A673 (cell line): ENCODE measurements around the gene NRF1. TPM values are rescaled to one million over a fixed set of nuclear protein-coding genes. Genes with fewer than 3 reads are reported as not detected.

ENCODE experiments used
- BruUV-seq: library from RNA; stranded (reverse); fragments of 400-500 nt; replicated peaks from 2 replicates; lab custom pipeline; 2021; lab: Mats Ljungman, UMichigan
- CTCF ChIA-PET: fragments of 300-600 bp; sonication (Branson Sonifier 250); formaldehyde crosslinking; loops from one replicate; lab custom pipeline; 2022; ENCODE audit warnings: antibody characterized with exemption; lab: Charles Lee
- POLR2A ChIA-PET: fragments of 300-600 bp; sonication (Branson Sonifier 250); formaldehyde crosslinking; loops from one replicate; lab custom pipeline; 2022; ENCODE audit warnings: antibody characterized with exemption; ENCODE audit not compliant: low non-redundant PET; lab: Charles Lee
- DNase-seq: peaks from one replicate; pipeline ENCODE4 v3.0.0-alpha.2; 2015; ENCODE audit warnings: low spot score
- H3K27ac ChIP-seq: fragments of 200-600 bp; sonication (generic); 2 replicates; pipeline ENCODE4 v1.5.1; 2016; ENCODE audit warnings: mixed run types, low read depth, mild to moderate bottlenecking, mixed read lengths, antibody characterized with exemption, low read length; ENCODE audit not compliant: poor library complexity, severe bottlenecking
- H3K27me3 ChIP-seq: fragments of 200-600 bp; sonication (generic); replicated peaks from 2 replicates; pipeline ENCODE4 v1.6.1; 2017; ENCODE audit warnings: mixed run types, low read depth, mild to moderate bottlenecking, mixed read lengths, antibody characterized with exemption, low read length; ENCODE audit not compliant: insufficient read depth, poor library complexity
- H3K36me3 ChIP-seq: fragments of 200-600 bp; sonication (generic); 2 replicates; pipeline ENCODE4 v1.6.1; 2016; ENCODE audit warnings: mixed run types, mild to moderate bottlenecking, mixed read lengths, antibody characterized with exemption, low read length; ENCODE audit not compliant: insufficient read depth, poor library complexity, severe bottlenecking
- H3K4me1 ChIP-seq: fragments of 200-600 bp; sonication (generic); 2 replicates; pipeline ENCODE4 v1.6.1; 2017; ENCODE audit warnings: mixed run types, mild to moderate bottlenecking, mixed read lengths, antibody characterized with exemption, low read length; ENCODE audit not compliant: insufficient read depth, poor library complexity, severe bottlenecking
- H3K4me3 ChIP-seq: fragments of 200-600 bp; sonication (generic); 2 replicates; pipeline ENCODE4 v1.5.1; 2016; ENCODE audit warnings: low read depth, mixed run types, mild to moderate bottlenecking, mixed read lengths, low read length; ENCODE audit not compliant: poor library complexity, severe bottlenecking
- H3K9me3 ChIP-seq: fragments of 200-600 bp; sonication (generic); 2 replicates; pipeline ENCODE4 v1.6.1; 2016; ENCODE audit warnings: mixed run types, low read depth, mild to moderate bottlenecking, mixed read lengths, antibody characterized with exemption, low read length; ENCODE audit not compliant: poor library complexity, severe bottlenecking
- EZH2 ChIP-seq: fragments of 200-600 bp; sonication (generic); IDR thresholded peaks from 2 replicates; pipeline ENCODE4 v1.6.1; 2017; ENCODE audit warnings: borderline replicate concordance, low read depth, mild to moderate bottlenecking, mixed read lengths, antibody characterized with exemption, low read length; ENCODE audit not compliant: poor library complexity, severe bottlenecking
- intact Hi-C: fragments of 100-400 bp; cut with micrococcal nuclease; formaldehyde crosslinking; loops from one replicate; pipeline ENCODE4 v1.10.0; 2022; ENCODE audit not compliant: unreplicated experiment
- total RNA-seq: library from RNA; stranded (reverse); gene quantifications from 2 replicates; pipeline ENCODE4 v1.2.3, GENCODE V29; 2021
- TF ChIP-seq, protein P1 (sequence below): fragments of 300-800, 200-600 bp; sonication (generic); conservative IDR thresholded peaks from 2 replicates; pipeline ENCODE4 v1.5.1; 2017; ENCODE audit warnings: low read depth, mild to moderate bottlenecking, antibody characterized with exemption, low read length, moderate library complexity, mixed read lengths

NRF1 gene
- total RNA-seq, 1 experiment from 2014 or later = 30.2 TPM

DNA sequence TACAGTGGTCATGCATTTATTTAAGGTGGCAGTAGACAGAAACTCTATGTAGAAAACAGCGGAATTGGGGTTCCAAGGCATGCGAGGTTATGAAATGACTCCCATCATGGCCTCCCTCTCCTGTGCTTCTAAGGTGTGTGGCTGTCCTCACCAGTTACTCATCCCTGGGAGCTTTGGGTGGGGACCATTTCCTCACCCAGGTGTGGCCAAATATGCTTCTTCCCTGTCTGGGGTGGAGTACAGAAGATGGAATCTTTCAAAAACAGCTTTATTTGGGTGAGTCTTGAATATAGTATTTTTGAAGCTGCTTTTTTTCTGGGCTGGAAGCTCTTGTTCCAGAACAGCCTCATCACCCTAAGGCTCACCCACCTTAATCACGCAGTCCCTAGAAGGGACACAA is 139.0 kb downstream of the NRF1 start:
- H3K4me3 ChIP-seq = no peak overlapping the region
- H3K36me3 ChIP-seq = peaks cover 5% of the 10 kb centered on the region
- POLR2A ChIA-PET = interaction anchor here (0.7 kb wide), 1 partner anchor 530 kb away, joined by 4 read pairs; no protein-coding TSS in a partner anchor
- H3K27ac ChIP-seq = no peak overlapping the region
- no peak for DNase-seq
- intact Hi-C loops = no loop called here
- H3K9me3 ChIP-seq = no peaks in the 10 kb centered on the region
- no peaks in the 10 kb centered on the region for H3K4me1 ChIP-seq
- CTCF ChIA-PET = no interaction called here
- no TSS peak for BruUV-seq
- TF ChIP-seq, protein P1, sequence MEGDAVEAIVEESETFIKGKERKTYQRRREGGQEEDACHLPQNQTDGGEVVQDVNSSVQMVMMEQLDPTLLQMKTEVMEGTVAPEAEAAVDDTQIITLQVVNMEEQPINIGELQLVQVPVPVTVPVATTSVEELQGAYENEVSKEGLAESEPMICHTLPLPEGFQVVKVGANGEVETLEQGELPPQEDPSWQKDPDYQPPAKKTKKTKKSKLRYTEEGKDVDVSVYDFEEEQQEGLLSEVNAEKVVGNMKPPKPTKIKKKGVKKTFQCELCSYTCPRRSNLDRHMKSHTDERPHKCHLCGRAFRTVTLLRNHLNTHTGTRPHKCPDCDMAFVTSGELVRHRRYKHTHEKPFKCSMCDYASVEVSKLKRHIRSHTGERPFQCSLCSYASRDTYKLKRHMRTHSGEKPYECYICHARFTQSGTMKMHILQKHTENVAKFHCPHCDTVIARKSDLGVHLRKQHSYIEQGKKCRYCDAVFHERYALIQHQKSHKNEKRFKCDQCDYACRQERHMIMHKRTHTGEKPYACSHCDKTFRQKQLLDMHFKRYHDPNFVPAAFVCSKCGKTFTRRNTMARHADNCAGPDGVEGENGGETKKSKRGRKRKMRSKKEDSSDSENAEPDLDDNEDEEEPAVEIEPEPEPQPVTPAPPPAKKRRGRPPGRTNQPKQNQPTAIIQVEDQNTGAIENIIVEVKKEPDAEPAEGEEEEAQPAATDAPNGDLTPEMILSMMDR = no peak
- TF ChIP-seq EZH2 = no peak
- H3K27me3 ChIP-seq = no peaks in the 10 kb centered on the region

DNA sequence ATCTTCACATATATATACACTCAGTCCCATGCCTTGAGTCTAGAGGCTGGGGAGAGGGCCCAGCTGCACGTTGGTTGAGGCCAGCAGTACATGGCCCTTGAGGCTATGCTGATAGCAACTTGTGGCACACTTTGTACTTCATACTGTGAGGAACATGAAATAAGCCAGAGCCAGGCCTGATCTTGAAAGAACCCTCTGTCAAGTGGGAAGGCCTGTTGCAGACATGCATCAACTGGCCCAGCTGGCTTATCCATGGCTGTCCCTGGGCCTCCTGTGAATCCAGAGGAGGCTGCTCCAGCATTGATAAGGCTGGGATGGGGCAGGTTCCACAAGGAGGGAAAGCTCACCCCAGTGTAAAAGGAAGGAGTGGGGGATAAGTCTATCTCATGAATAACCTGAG is 140.4 kb downstream of the NRF1 start:
- Histone ChIP-seq H3K27ac (no peak overlapping the region), H3K36me3 (peaks cover 9% of the 10 kb centered on the region), H3K4me1 (no peaks in the 10 kb centered on the region), H3K4me3 (no peak overlapping the region), H3K9me3 (no peaks in the 10 kb centered on the region), H3K27me3 (no peaks in the 10 kb centered on the region)
- no peak for TF ChIP-seq EZH2
- BruUV-seq = no TSS peak
- DNase-seq = no peak
- ChIA-PET CTCF (no interaction called here), POLR2A (no interaction called here)
- intact Hi-C loops = no loop called here

DNA sequence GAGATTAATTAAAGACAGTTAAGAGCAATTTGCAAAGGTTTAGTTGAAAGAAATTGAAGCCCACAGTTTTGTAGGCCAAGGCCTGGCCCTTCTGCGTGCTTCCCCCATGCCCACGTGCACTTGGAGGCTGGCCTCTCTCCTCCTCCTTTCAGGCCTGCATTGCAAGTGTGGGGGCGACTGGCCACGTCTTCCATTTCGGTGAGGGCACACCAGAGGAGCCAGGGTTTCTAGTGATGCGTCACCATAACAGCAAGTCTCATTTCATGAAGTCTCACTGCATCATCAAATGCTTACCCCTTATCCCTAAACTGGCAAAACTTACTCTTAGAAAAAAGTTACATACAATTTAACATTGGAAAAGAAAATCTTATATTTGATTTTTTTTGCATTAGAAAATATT is 141.2 kb downstream of the NRF1 start:
- H3K4me3 ChIP-seq = no peak overlapping the region
- H3K36me3 ChIP-seq = peaks cover 9% of the 10 kb centered on the region
- no peaks in the 10 kb centered on the region for H3K27me3 ChIP-seq
- ChIA-PET CTCF (no interaction called here), POLR2A (no interaction called here)
- no peak for DNase-seq
- intact Hi-C loops = no loop called here
- TF ChIP-seq, protein P1 = no peak
- TF ChIP-seq EZH2 = no peak
- no peak overlapping the region for H3K27ac ChIP-seq
- BruUV-seq = no TSS peak
- no peaks in the 10 kb centered on the region for H3K4me1 ChIP-seq
- no peaks in the 10 kb centered on the region for H3K9me3 ChIP-seq

DNA sequence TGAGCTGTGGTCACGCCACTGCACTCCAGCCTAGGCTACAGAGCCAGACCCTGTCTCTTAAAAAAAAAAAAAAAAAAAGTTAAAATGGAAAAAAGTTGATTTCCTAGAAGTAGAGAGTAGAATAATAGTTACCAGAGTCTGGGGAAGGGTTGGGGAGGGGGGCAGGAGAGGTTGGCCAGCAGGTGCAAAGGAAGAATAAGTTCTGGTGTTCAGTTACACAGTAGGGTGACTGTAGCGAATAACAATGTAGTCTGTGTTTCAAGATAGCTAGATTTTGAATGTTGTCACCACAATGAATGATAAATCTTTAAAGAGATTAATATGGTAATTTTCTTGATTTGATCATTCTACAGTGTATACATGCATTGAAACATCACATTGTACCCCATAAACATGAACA is 142.9 kb downstream of the NRF1 start:
- Histone ChIP-seq H3K9me3 (no peaks in the 10 kb centered on the region), H3K27me3 (no peaks in the 10 kb centered on the region), H3K36me3 (peaks cover 9% of the 10 kb centered on the region), H3K4me1 (no peaks in the 10 kb centered on the region), H3K4me3 (no peak overlapping the region), H3K27ac (no peak overlapping the region)
- no peak for TF ChIP-seq EZH2
- TF ChIP-seq, protein P1 = no peak
- no TSS peak for BruUV-seq
- intact Hi-C loops = no loop called here
- CTCF ChIA-PET = interaction anchor here (0.7 kb wide), 1 partner anchor 34 kb away, joined by 3 read pairs; no protein-coding TSS in a partner anchor
- POLR2A ChIA-PET = no interaction called here
- no peak for DNase-seq
